Measurements from ENCODE around the gene NHSL2. TPM values are rescaled to one million over a fixed set of nuclear protein-coding genes. Genes with fewer than 3 reads are reported as not detected.
A peak's percentile ranks its signal among the peaks of the same experiment; 100 is the strongest.
"Not testable (repeated sequence)": the region's sequence is repeated elsewhere in the genome, so short reads cannot be mapped to it uniquely, and the experiment has no call there.

NHSL2 gene
- total RNA-seq, 1 experiment from 2014 or later = 0.20 TPM

DNA sequence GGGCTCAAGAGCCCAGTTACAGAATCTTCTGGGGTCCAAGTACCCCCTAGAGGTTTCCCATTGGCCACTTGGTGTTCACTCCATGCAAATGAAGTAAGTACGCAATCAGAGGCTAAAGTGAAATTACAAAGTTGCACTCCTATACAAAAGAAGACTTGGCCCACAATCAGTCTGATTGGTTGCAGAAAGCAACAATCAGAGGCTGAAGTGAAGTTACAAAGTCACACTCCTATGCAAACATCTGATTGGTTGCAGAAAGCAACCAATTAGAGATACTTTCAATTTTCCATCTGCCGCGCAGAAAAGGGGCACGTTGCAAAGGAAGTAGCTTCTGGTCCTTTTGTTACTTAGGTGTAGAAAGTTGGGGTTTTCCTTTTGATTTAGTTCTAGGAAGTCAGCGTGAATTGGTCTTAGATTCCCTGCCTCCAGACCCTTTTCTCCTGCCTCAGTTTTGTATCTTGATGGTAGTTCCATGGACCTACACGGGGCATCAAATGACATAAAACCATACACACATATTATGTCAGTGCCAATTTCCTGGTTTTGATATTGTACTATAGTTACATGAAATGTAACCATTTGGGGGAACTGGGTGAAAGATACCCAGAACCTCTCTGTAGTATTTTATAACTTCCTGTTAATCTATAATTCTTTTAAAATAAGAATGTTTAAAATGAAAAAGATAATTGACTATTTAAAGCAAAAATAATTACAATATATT is 258.5 kb downstream of the NHSL2 start:
- DNase-seq (ENCODE audit: low read depth) = peak; percentile 79

DNA sequence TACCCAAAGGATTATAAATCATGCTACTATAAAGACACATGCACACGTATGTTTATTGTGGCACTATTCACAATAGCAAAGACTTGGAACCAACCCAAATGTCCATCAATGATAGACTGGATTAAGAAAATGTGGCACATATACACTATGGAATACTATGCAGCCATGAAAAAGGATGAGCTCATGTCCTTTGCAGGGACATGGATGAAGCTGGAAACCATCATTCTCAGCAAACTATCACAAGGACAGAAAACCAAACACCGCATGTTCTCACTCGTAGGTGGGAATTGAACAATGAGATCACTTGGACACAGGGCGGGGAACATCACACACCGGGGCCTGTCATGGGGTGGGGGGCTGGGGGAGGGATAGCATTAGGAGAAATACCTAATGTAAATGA is 265.6 kb downstream of the NHSL2 start:
- not testable (repeated sequence) for DNase-seq (ENCODE audit: low read depth)

DNA sequence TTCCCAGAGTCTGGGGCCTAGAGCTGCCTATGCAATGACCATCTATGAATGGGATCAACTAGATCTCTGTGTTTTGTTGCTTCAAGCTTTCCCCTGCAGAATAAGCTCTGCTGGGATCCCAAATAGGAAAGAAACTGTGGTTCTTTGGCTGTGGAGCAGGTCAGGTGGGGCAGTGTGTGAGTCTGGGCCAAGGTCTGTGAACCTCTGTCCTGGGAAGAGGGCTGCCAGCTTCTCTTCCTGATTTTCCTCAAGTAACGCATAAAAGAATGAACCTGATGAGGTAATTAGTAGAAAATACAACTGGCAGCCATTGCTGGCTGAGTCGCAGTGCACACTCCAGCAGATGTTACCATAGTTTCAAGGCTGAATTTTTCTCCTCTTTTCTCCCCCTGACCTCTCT is 266.3 kb downstream of the NHSL2 start:
- DNase-seq (ENCODE audit: low read depth) = no peak

- no peak for DNase-seq (ENCODE audit: low read depth)
Observed at GRCh38 chrX:72180539-72180938, 269.9 kb downstream of the NHSL2 start.

GRCh38 chrX:72181178-72182125 is 270.8 kb downstream of the NHSL2 start, which contains the start of gene PIN4:
Gene PIN4, plus strand, starts transcription at chrX:72181757. Its CDS starts 29 bp downstream, at chrX:72181786.
- DNase-seq (ENCODE audit: low read depth) = peak; percentile 99

DNA sequence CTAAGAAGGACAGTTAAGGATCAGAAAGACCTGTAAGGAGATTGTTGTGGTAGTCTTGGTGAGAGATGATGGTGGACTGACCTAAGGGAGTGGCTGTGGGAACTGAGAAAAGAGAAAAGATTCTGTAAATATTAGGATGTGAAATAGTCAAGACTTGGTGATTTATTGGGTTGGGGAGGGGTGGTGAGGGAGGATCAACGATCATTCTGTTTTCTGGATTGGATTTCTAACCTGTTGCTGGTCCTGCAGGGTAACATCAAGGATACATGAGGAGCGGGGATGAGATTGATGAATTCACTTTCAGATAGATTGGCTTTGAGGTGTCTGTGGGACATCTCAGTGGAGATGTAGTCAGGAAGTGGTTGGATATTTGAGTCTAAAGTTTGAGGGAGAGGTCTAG is 272.3 kb downstream of the NHSL2 start:
- DNase-seq (ENCODE audit: low read depth) = no peak

GRCh38 chrX:72201836-72202536 is 291.3 kb downstream of the NHSL2 start:
- DNase-seq (ENCODE audit: low read depth) = peak; percentile 87

Other genes with a start within 250 kb of the NHSL2 start
- not detected in 2 replicates for gene CXorf49, start 192.6 kb upstream of the NHSL2 start, total RNA-seq (2014; rRNA removed; shearing (Covaris generic))
- gene CXorf49B, start 147.5 kb upstream of the NHSL2 start, total RNA-seq (2014; rRNA removed; shearing (Covaris generic)) = not detected in 2 replicates
- 0.12 and 0.39 TPM in 2 replicates for gene RTL5, start 221.1 kb downstream of the NHSL2 start, total RNA-seq (2014; rRNA removed; shearing (Covaris generic))

Measured in M059J (cell line).